Nephron progenitor cell (in vitro differentiated cells): ENCODE results near the gene MMP21.

Experiments
- DNase-seq: peaks from one replicate; pipeline ENCODE4 v3.0.0; 2021
- H3K27ac Mint-ChIP-seq: 2 replicates; pipeline ENCODE4 v1.8.0; 2021; ENCODE audit warnings: mild to moderate bottlenecking, moderate library complexity, mixed read lengths
- H3K27me3 Mint-ChIP-seq: 2 replicates; pipeline ENCODE4 v1.8.0; 2021; ENCODE audit warnings: mild to moderate bottlenecking, low read depth, mixed read lengths; ENCODE audit not compliant: poor library complexity
- H3K36me3 Mint-ChIP-seq: 2 replicates; pipeline ENCODE4 v1.8.0; 2021; ENCODE audit warnings: low read depth, mixed read lengths
- H3K4me1 Mint-ChIP-seq: 2 replicates; pipeline ENCODE4 v1.8.0; 2021; ENCODE audit warnings: mixed read lengths
- H3K4me3 Mint-ChIP-seq: 2 replicates; pipeline ENCODE4 v1.8.0; 2021; ENCODE audit warnings: mild to moderate bottlenecking, moderate library complexity, mixed read lengths
- H3K9me3 Mint-ChIP-seq: 2 replicates; pipeline ENCODE4 v1.8.0; 2021; ENCODE audit warnings: mild to moderate bottlenecking, moderate library complexity, mixed read lengths
- CTCF ChIP-seq: fragments of 200-600 bp; sonication (generic); IDR thresholded peaks from 2 replicates; pipeline ENCODE4 v1.5.0; 2021; ENCODE audit warnings: antibody characterized with exemption

Gene MMP21

GRCh38 chr10:125772864-125773180, 2.8 kb downstream of the MMP21 start:
- no peaks in the 10 kb centered on the region for H3K36me3 Mint-ChIP-seq
- peaks cover 1% of the 10 kb centered on the region for H3K9me3 Mint-ChIP-seq
- no peak overlapping the region for H3K4me3 Mint-ChIP-seq
- peaks cover 2% of the 10 kb centered on the region for H3K27me3 Mint-ChIP-seq
- no peak for TF ChIP-seq CTCF
- no peak overlapping the region for H3K27ac Mint-ChIP-seq
- no peak for DNase-seq
- peaks cover 8% of the 10 kb centered on the region for H3K4me1 Mint-ChIP-seq

- H3K4me1 Mint-ChIP-seq: peaks cover 8% of the 10 kb centered on the region
- TF ChIP-seq CTCF: no peak
- H3K36me3 Mint-ChIP-seq: peaks cover 2% of the 10 kb centered on the region
- H3K9me3 Mint-ChIP-seq: no peaks in the 10 kb centered on the region
- H3K4me3 Mint-ChIP-seq: no peak overlapping the region
- no peak for DNase-seq
- peak overlapping the region; percentile 68 for H3K27ac Mint-ChIP-seq
- no peaks in the 10 kb centered on the region for H3K27me3 Mint-ChIP-seq
These were observed 3.3 kb downstream of the MMP21 start for GRCh38 chr10:125772112-125772863.

GRCh38 chr10:125770844-125771243, 4.8 kb downstream of the MMP21 start:
- no peak for TF ChIP-seq CTCF
- no peaks in the 10 kb centered on the region for H3K9me3 Mint-ChIP-seq
- no peak overlapping the region for H3K4me3 Mint-ChIP-seq
- peaks cover 8% of the 10 kb centered on the region for H3K4me1 Mint-ChIP-seq
- H3K36me3 Mint-ChIP-seq: peaks cover 12% of the 10 kb centered on the region
- peak overlapping the region; percentile 39 for H3K27ac Mint-ChIP-seq
- no peaks in the 10 kb centered on the region for H3K27me3 Mint-ChIP-seq
- DNase-seq: no peak

- no peak for TF ChIP-seq CTCF
- no peaks in the 10 kb centered on the region for H3K27me3 Mint-ChIP-seq
- H3K4me1 Mint-ChIP-seq: peaks cover 8% of the 10 kb centered on the region
- H3K27ac Mint-ChIP-seq: peak overlapping the region; percentile 87
- no peak overlapping the region for H3K4me3 Mint-ChIP-seq
- H3K9me3 Mint-ChIP-seq: no peaks in the 10 kb centered on the region
- H3K36me3 Mint-ChIP-seq: peaks cover 28% of the 10 kb centered on the region
- DNase-seq: no peak
These were observed 6.4 kb downstream of the MMP21 start for GRCh38 chr10:125769175-125769574.

- H3K36me3 Mint-ChIP-seq: peaks cover 36% of the 10 kb centered on the region
- no peaks in the 10 kb centered on the region for H3K9me3 Mint-ChIP-seq
- H3K4me1 Mint-ChIP-seq: peaks cover 8% of the 10 kb centered on the region
- no peak for TF ChIP-seq CTCF
- no peak for DNase-seq
- no peaks in the 10 kb centered on the region for H3K27me3 Mint-ChIP-seq
- no peak overlapping the region for H3K4me3 Mint-ChIP-seq
- no peak overlapping the region for H3K27ac Mint-ChIP-seq
These were observed 7.3 kb downstream of the MMP21 start for GRCh38 chr10:125768219-125768855.

GRCh38 chr10:125766511-125766910, 9.1 kb downstream of the MMP21 start:
- H3K9me3 Mint-ChIP-seq: no peaks in the 10 kb centered on the region
- DNase-seq: no peak
- no peak overlapping the region for H3K27ac Mint-ChIP-seq
- no peak overlapping the region for H3K4me3 Mint-ChIP-seq
- peaks cover 16% of the 10 kb centered on the region for H3K4me1 Mint-ChIP-seq
- H3K27me3 Mint-ChIP-seq: no peaks in the 10 kb centered on the region
- peaks cover 47% of the 10 kb centered on the region for H3K36me3 Mint-ChIP-seq
- TF ChIP-seq CTCF: no peak
